Fibroblast of pulmonary artery (primary cell): ENCODE measurements around the gene GPC3.

Source experiments
- DNase-seq: peaks from one replicate; pipeline ENCODE4 v3.0.0-alpha.2; 2010; ENCODE audit warnings: low read depth
- H3K4me3 ChIP-seq: replicated peaks from 2 replicates; pipeline ENCODE4 v1.5.1; 2011; ENCODE audit warnings: low read depth, mild to moderate bottlenecking, control low read depth, low read length, moderate library complexity
- CTCF ChIP-seq: IDR thresholded peaks from 2 replicates; pipeline ENCODE4 v1.5.1; 2011; ENCODE audit warnings: mild to moderate bottlenecking, control low read depth, low read length, inconsistent platforms; ENCODE audit errors: missing control alignments

The GPC3 gene

DNA sequence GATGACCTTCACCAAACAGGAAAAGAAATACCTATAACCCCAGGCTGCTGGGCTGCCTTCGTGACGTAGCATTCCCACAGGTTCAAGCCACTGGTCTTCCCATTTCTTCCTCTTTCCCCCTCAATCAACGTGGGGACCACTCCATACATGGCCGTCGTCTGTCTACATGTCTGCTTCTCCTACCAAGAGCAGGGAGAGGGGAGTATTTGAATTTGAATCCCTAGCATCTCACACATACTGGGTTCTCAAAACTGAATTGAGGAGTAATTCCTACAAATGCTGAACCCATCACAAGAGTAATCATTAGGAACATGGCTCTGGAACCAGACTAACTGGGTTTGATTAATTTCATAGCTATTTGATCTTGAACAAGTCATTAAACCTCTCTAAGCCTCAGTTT lies 17.3 kb downstream of the GPC3 start:
- DNase-seq, result no peak
- H3K4me3 ChIP-seq, result no peak overlapping the region
- TF ChIP-seq CTCF, result no peak

DNA sequence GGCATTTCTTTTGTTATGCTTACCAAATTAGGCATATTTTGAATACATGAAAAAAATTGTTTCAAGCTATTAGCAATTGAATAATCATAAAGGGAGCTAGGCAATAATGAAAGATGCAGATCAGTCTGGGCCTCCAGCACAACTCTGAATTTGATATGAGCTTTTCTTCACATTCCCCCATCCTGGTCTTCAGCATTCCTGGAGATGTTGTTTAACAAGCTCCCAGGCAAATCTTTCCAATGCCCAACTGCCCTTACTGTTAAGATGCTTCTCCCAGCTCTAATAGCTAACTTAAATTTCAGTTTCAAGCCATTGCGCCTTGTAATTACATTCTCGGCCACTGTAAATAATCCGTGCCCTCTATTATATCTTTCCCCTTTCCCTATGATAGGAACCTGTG lies 19.2 kb downstream of the GPC3 start:
- H3K4me3 ChIP-seq, result no peak overlapping the region
- DNase-seq, result no peak
- TF ChIP-seq CTCF, result no peak

DNA sequence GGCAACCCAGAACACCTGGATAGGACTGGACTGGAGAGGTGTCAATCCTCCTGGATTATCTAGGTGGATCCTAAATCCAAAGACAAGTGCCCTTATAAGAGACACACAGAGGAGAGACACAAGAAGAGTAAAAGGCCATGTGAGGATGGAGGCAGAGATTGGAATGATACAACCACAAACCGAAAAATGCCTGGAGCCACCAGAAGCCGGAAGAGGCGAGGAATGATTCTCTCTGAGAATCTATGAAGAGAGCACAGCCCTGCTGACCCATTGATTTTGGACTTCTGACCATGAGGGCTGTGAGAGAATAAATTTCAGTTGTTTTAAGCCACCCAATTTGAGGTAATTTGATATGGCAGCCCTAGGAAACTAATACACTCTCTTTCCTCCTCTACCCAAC lies 20.1 kb downstream of the GPC3 start:
- no peak overlapping the region for H3K4me3 ChIP-seq
- no peak for TF ChIP-seq CTCF
- no peak for DNase-seq

- no peak for TF ChIP-seq CTCF
Measured at GRCh38 chrX:133961046-133961445, 24.3 kb downstream of the GPC3 start.

GRCh38 chrX:133959972-133960371 lies 25.4 kb downstream of the GPC3 start:
- no peak for TF ChIP-seq CTCF
- no peak for DNase-seq
- H3K4me3 ChIP-seq, result no peak overlapping the region

More at GRCh38 chrX:133961046-133961445, 24.3 kb downstream of the GPC3 start:
- no peak overlapping the region for H3K4me3 ChIP-seq
- no peak for DNase-seq

DNA sequence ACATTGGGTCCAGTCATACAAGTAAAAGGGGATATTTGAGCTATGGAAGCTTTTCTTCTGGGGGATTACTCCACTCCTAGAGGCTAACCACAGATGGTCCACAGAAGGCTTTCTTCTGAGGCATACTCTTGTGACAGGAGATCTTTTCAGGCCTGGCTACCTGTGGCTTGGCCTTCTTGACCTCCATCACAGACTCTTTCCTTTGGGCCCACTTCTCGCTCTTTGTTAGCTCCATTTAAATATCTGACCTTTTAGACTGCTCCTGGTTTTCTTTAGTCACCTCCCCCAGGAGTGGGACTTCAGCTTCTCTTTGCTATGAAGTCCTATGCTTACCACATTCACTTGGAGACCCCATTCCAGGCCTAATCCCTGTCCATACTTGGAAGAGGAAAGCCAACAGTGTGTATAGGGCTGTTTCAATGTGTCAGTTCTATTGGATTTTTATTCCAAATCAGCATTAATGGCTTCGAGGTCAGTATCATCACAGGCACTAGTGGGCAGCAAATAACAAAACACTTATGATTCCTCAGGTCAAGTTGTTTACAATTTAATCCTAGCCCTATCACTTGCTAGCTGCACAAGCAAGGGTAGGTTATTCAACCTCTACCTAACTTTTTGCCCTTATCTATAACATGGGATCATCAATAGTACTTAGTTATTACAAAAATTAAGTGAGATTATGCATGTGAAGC lies 26.3 kb downstream of the GPC3 start:
- no peak overlapping the region for H3K4me3 ChIP-seq
- peak; percentile 27 for DNase-seq
- TF ChIP-seq CTCF, result peak; percentile 36
